Measurements from ENCODE around the gene CHCHD6.

DNA sequence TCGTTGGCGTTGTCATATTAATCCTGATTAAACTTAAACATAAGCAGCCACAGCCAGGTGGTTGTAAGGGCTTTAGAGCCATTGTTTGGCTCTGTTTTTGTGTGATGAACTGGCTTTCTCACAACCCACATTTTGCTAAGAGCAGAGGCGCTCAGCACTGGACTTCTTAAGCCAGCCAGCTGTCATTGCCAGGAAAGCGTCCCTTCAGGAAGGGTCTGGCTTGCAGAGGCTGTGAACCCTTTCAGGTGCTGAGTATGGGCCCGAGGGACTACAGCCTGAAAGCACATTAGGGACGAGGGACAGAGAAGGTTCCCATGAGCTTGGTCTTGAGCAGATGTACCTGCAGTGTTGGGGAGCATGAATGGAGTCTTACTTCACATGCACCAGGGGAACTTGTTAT, 112.3 kb downstream of the CHCHD6 start:
- TF ChIP-seq CTCF (IDR thresholded peaks at IDR 0.05) (no peak), EP300 (IDR thresholded peaks at IDR 0.05) (no peak)
